Activated CD4-positive, alpha-beta T cell treated with anti-CD3 and anti-CD28 coated beads, Interleukin-2, amount 10 ng/mL, durations not matched to agents 7 days and 5 days (primary cell): Measurements from ENCODE around the gene CYYR1. TPM values are rescaled to one million over a fixed set of nuclear protein-coding genes. Genes with fewer than 3 reads are reported as not detected.

Source experiments
- CTCF ChIA-PET: fragments of 350-600 bp; sonication (Branson Sonifier 250); formaldehyde crosslinking; loops from one replicate; lab custom pipeline; 2021; ENCODE audit warnings: antibody characterized with exemption; lab: Charles Lee
- POLR2A ChIA-PET: fragments of 350-600 bp; sonication (Branson Sonifier 250); formaldehyde crosslinking; loops from one replicate; lab custom pipeline; 2021; ENCODE audit warnings: antibody characterized with exemption; lab: Charles Lee
- DNase-seq: peaks from one replicate; pipeline ENCODE4 v3.0.0-alpha.2; 2020
- H3K27ac Mint-ChIP-seq: one replicate; pipeline ENCODE4 v1.8.0; 2021; ENCODE audit warnings: mild to moderate bottlenecking, moderate library complexity, mixed read lengths
- H3K27me3 Mint-ChIP-seq: one replicate; pipeline ENCODE4 v1.8.0; 2021; ENCODE audit warnings: mixed read lengths
- H3K36me3 Mint-ChIP-seq: one replicate; pipeline ENCODE4 v1.8.0; 2021; ENCODE audit warnings: low read depth, mixed read lengths
- H3K4me1 Mint-ChIP-seq: one replicate; pipeline ENCODE4 v1.8.0; 2021; ENCODE audit warnings: mixed read lengths
- H3K4me3 Mint-ChIP-seq: one replicate; pipeline ENCODE4 v1.8.0; 2021; ENCODE audit warnings: mild to moderate bottlenecking, moderate library complexity, mixed read lengths
- H3K9me3 Mint-ChIP-seq: one replicate; pipeline ENCODE4 v1.8.0; 2021; ENCODE audit warnings: mixed read lengths
- total RNA-seq, 2 experiments: library from RNA; stranded (reverse); gene quantifications; one replicate each; pipeline ENCODE4 v1.2.3, GENCODE V29; 2021

Gene CYYR1
- total RNA-seq, 2 experiments from 2014 or later = not detected

- POLR2A ChIA-PET = no interaction called here
- no peak for DNase-seq
- Mint-ChIP-seq H3K36me3 (no peaks in the 10 kb centered on the region), H3K9me3 (peaks cover under 1% of the 10 kb centered on the region), H3K27me3 (peaks cover 2% of the 10 kb centered on the region), H3K4me1 (no peaks in the 10 kb centered on the region), H3K4me3 (no peak overlapping the region), H3K27ac (no peak overlapping the region)
- CTCF ChIA-PET = no interaction called here
Measured at GRCh38 chr21:26540651-26541050, 32.4 kb downstream of the CYYR1 start.

GRCh38 chr21:26539566-26539965 lies 33.5 kb downstream of the CYYR1 start:
- H3K4me1 Mint-ChIP-seq = no peaks in the 10 kb centered on the region
- H3K36me3 Mint-ChIP-seq = no peaks in the 10 kb centered on the region
- no peak overlapping the region for H3K4me3 Mint-ChIP-seq
- H3K27ac Mint-ChIP-seq = no peak overlapping the region
- H3K27me3 Mint-ChIP-seq = peaks cover 2% of the 10 kb centered on the region
- CTCF ChIA-PET = no interaction called here
- H3K9me3 Mint-ChIP-seq = peaks cover 2% of the 10 kb centered on the region
- DNase-seq = no peak
- POLR2A ChIA-PET = no interaction called here

GRCh38 chr21:26534517-26534916 lies 38.6 kb downstream of the CYYR1 start:
- ChIA-PET CTCF (no interaction called here), POLR2A (no interaction called here)
- H3K27ac Mint-ChIP-seq = no peak overlapping the region

DNA sequence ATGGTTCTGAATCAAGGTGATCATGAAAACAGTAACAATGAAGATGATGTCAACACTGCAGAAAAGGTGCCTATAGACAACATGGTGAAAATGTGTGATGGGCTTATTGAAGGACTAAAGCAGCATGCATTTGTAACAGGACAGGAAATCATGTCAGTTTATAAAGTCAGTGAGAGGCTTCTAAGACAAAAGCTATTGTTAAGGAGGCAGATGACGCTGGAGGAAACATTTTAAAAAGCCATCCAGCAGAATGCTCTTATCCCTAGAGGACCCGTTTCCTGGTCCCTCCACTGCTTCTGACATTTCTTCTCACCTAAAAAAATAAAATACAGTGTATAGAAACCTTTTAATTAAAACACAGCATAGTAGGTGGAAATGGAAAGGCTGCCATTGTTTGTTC lies 40.9 kb downstream of the CYYR1 start:
- DNase-seq = no peak
- Mint-ChIP-seq H3K4me1 (no peaks in the 10 kb centered on the region), H3K27me3 (no peaks in the 10 kb centered on the region), H3K36me3 (no peaks in the 10 kb centered on the region), H3K9me3 (peaks cover 2% of the 10 kb centered on the region), H3K4me3 (no peak overlapping the region), H3K27ac (no peak overlapping the region)
- CTCF ChIA-PET = no interaction called here
- POLR2A ChIA-PET = no interaction called here

More at GRCh38 chr21:26534517-26534916, 38.6 kb downstream of the CYYR1 start:
- DNase-seq = no peak
- H3K4me1 Mint-ChIP-seq = no peaks in the 10 kb centered on the region
- H3K9me3 Mint-ChIP-seq = peaks cover 2% of the 10 kb centered on the region
- H3K27me3 Mint-ChIP-seq = no peaks in the 10 kb centered on the region
- H3K4me3 Mint-ChIP-seq = no peak overlapping the region
- no peaks in the 10 kb centered on the region for H3K36me3 Mint-ChIP-seq

DNA sequence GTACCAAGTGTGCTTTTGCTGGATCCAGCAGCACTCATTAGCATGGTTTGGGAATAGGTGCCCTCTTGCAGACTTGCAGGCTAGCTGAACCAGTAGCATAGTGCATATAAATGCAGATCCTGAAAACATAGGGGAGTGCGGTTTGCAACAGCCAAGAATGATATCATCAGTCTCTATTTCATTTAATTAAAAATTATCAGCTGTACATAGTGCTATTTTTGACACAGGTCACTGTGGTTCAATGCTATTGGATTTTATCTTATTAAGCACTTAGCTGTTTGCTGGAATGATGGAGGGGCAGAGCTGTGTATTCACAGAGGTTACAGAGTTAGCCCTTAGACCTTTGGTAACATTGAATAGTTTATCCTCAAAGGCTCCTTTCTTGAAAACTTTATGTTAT lies 43.6 kb downstream of the CYYR1 start:
- H3K9me3 Mint-ChIP-seq = no peaks in the 10 kb centered on the region
- ChIA-PET CTCF (no interaction called here), POLR2A (no interaction called here)
- H3K27me3 Mint-ChIP-seq = no peaks in the 10 kb centered on the region
- no peak overlapping the region for H3K4me3 Mint-ChIP-seq
- H3K27ac Mint-ChIP-seq = no peak overlapping the region
- no peaks in the 10 kb centered on the region for H3K36me3 Mint-ChIP-seq
- DNase-seq = no peak
- no peaks in the 10 kb centered on the region for H3K4me1 Mint-ChIP-seq

DNA sequence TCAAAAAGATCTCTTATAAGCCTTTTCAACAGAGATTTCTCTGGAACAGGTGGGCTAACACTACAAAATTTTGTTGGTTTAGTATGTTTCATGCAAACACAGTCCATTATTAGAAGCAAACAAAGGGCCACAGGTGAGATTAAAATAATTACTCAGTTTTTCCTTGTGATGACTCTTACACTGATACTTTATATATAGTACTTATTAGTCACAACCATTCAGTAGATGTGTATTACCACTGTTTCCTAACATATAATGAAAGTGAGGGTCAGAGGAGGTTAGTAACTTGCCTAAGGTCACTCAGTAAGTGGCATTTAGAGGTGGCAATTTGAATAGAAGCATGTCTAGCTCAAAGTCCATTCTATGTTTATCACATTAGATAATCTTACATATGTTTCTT lies 44.2 kb downstream of the CYYR1 start:
- CTCF ChIA-PET = no interaction called here
- no peak overlapping the region for H3K4me3 Mint-ChIP-seq
- POLR2A ChIA-PET = no interaction called here

GRCh38 chr21:26522704-26523103 lies 50.4 kb downstream of the CYYR1 start:
- H3K9me3 Mint-ChIP-seq = no peaks in the 10 kb centered on the region
- no peaks in the 10 kb centered on the region for H3K27me3 Mint-ChIP-seq
- H3K4me1 Mint-ChIP-seq = no peaks in the 10 kb centered on the region
- no peak overlapping the region for H3K27ac Mint-ChIP-seq
- no peak for DNase-seq
- POLR2A ChIA-PET = no interaction called here
- H3K36me3 Mint-ChIP-seq = no peaks in the 10 kb centered on the region
- CTCF ChIA-PET = no interaction called here
- no peak overlapping the region for H3K4me3 Mint-ChIP-seq

More for the DNA sequence above, 44.2 kb downstream of the CYYR1 start:
- H3K27ac Mint-ChIP-seq = no peak overlapping the region
- H3K27me3 Mint-ChIP-seq = no peaks in the 10 kb centered on the region
- H3K9me3 Mint-ChIP-seq = no peaks in the 10 kb centered on the region
- H3K36me3 Mint-ChIP-seq = no peaks in the 10 kb centered on the region
- H3K4me1 Mint-ChIP-seq = no peaks in the 10 kb centered on the region
- DNase-seq = no peak

- no peak for DNase-seq
- Mint-ChIP-seq H3K4me1 (no peaks in the 10 kb centered on the region), H3K36me3 (no peaks in the 10 kb centered on the region), H3K27ac (no peak overlapping the region), H3K4me3 (no peak overlapping the region), H3K27me3 (no peaks in the 10 kb centered on the region), H3K9me3 (no peaks in the 10 kb centered on the region)
- ChIA-PET CTCF (no interaction called here), POLR2A (no interaction called here)
Measured at GRCh38 chr21:26519142-26519541, 53.9 kb downstream of the CYYR1 start.

DNA sequence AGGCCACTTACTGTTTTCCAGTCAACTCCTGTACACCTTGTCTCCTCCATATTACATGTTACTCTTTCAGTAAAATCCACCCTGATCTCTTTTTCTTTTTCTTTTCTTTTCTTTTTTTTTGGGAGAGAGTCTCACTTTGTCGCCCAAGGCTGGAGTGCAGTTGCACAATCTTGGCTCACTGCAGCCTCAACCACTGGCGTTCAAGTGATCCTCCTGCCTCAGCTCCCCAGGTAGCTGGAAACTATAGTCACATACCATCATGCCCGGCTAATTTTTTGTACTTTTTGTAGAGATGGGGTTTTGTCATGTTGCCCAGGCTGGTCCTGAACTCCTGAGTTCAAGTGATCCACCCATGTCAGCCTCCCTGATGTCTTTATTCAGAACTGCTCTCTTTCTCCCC lies 57.8 kb downstream of the CYYR1 start:
- no peaks in the 10 kb centered on the region for H3K36me3 Mint-ChIP-seq
- POLR2A ChIA-PET = no interaction called here
- H3K27me3 Mint-ChIP-seq = no peaks in the 10 kb centered on the region
- no peak overlapping the region for H3K4me3 Mint-ChIP-seq
- no peaks in the 10 kb centered on the region for H3K4me1 Mint-ChIP-seq
- no peak for DNase-seq
- H3K9me3 Mint-ChIP-seq = no peaks in the 10 kb centered on the region
- CTCF ChIA-PET = interaction anchor here (1.0 kb wide), 1 partner anchor 10 kb away, joined by 3 read pairs; no protein-coding TSS in a partner anchor
- no peak overlapping the region for H3K27ac Mint-ChIP-seq

GRCh38 chr21:26513212-26513611 lies 59.9 kb downstream of the CYYR1 start:
- H3K4me3 Mint-ChIP-seq = no peak overlapping the region
- ChIA-PET CTCF (no interaction called here), POLR2A (no interaction called here)
- no peaks in the 10 kb centered on the region for H3K36me3 Mint-ChIP-seq
- H3K4me1 Mint-ChIP-seq = no peaks in the 10 kb centered on the region
- H3K9me3 Mint-ChIP-seq = no peaks in the 10 kb centered on the region
- H3K27ac Mint-ChIP-seq = no peak overlapping the region
- H3K27me3 Mint-ChIP-seq = no peaks in the 10 kb centered on the region
- DNase-seq = no peak

GRCh38 chr21:26512664-26513063 lies 60.4 kb downstream of the CYYR1 start:
- Mint-ChIP-seq H3K4me3 (no peak overlapping the region), H3K27ac (no peak overlapping the region), H3K9me3 (no peaks in the 10 kb centered on the region), H3K27me3 (peaks cover 1% of the 10 kb centered on the region), H3K36me3 (no peaks in the 10 kb centered on the region), H3K4me1 (no peaks in the 10 kb centered on the region)
- ChIA-PET POLR2A (no interaction called here), CTCF (no interaction called here)
- no peak for DNase-seq

GRCh38 chr21:26508903-26509302 lies 64.2 kb downstream of the CYYR1 start:
- Mint-ChIP-seq H3K4me3 (no peak overlapping the region), H3K9me3 (no peaks in the 10 kb centered on the region), H3K36me3 (no peaks in the 10 kb centered on the region), H3K4me1 (no peaks in the 10 kb centered on the region), H3K27ac (no peak overlapping the region), H3K27me3 (peaks cover 1% of the 10 kb centered on the region)
- CTCF ChIA-PET = no interaction called here
- no peak for DNase-seq
- POLR2A ChIA-PET = no interaction called here

DNA sequence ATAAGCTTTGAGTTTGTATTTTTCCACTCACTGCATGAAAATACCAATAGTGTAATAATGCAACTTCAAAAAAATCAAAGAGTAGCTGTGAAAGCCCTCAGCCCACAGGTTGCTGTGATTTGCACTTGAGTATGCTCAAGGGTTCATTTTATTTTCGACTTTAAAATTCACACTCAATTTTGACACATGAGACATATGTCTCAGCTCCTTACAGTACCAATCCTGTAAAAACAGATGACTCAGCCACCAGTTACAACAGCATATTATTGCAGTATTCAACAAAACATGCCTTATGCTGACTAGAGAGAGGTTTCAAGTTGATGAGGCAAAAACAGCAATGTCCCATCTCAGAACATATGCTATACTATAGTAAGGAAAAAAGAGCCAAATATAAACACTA lies 66.1 kb downstream of the CYYR1 start:
- Mint-ChIP-seq H3K4me1 (no peaks in the 10 kb centered on the region), H3K36me3 (no peaks in the 10 kb centered on the region), H3K27ac (no peak overlapping the region), H3K4me3 (no peak overlapping the region), H3K9me3 (no peaks in the 10 kb centered on the region), H3K27me3 (peaks cover 1% of the 10 kb centered on the region)
- POLR2A ChIA-PET = no interaction called here
- DNase-seq = no peak
- CTCF ChIA-PET = interaction anchor here (0.5 kb wide), 1 partner anchor 638 kb away, joined by 3 read pairs; no protein-coding TSS in a partner anchor

DNA sequence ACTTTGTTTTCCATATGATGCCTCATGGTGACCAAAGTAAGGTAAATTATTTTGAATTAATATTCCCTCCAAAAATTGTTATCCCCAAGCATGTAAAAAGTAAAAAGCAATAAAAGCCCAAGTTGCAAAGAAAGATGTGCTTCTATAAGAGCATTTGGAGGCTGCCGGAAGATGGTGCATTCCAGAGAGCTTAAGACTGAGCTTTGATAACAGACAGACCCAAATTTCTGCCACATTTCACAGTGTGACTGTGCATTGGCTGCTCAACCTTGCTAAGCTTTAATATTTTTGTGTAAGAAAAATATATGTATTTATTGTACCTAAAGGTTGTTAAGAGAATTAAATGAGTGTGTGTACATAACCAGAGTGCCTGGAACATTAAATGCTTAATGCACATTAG lies 67.9 kb downstream of the CYYR1 start:
- Mint-ChIP-seq H3K27me3 (peaks cover 1% of the 10 kb centered on the region), H3K27ac (no peak overlapping the region), H3K9me3 (peaks cover 3% of the 10 kb centered on the region), H3K4me3 (no peak overlapping the region), H3K4me1 (no peaks in the 10 kb centered on the region), H3K36me3 (no peaks in the 10 kb centered on the region)
- no peak for DNase-seq
- POLR2A ChIA-PET = no interaction called here
- CTCF ChIA-PET = interaction anchor here (0.6 to 0.7 kb wide), 2 partner anchors 10 to 32 kb away, joined by 3 read pairs; no protein-coding TSS in a partner anchor
